ENCODE data around the gene MARCHF6.
"Not testable (repeated sequence)": the region's sequence is repeated elsewhere in the genome, so short reads cannot be mapped to it uniquely, and the experiment has no call there.

MARCHF6 gene, protein sequence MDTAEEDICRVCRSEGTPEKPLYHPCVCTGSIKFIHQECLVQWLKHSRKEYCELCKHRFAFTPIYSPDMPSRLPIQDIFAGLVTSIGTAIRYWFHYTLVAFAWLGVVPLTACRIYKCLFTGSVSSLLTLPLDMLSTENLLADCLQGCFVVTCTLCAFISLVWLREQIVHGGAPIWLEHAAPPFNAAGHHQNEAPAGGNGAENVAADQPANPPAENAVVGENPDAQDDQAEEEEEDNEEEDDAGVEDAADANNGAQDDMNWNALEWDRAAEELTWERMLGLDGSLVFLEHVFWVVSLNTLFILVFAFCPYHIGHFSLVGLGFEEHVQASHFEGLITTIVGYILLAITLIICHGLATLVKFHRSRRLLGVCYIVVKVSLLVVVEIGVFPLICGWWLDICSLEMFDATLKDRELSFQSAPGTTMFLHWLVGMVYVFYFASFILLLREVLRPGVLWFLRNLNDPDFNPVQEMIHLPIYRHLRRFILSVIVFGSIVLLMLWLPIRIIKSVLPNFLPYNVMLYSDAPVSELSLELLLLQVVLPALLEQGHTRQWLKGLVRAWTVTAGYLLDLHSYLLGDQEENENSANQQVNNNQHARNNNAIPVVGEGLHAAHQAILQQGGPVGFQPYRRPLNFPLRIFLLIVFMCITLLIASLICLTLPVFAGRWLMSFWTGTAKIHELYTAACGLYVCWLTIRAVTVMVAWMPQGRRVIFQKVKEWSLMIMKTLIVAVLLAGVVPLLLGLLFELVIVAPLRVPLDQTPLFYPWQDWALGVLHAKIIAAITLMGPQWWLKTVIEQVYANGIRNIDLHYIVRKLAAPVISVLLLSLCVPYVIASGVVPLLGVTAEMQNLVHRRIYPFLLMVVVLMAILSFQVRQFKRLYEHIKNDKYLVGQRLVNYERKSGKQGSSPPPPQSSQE

DNA sequence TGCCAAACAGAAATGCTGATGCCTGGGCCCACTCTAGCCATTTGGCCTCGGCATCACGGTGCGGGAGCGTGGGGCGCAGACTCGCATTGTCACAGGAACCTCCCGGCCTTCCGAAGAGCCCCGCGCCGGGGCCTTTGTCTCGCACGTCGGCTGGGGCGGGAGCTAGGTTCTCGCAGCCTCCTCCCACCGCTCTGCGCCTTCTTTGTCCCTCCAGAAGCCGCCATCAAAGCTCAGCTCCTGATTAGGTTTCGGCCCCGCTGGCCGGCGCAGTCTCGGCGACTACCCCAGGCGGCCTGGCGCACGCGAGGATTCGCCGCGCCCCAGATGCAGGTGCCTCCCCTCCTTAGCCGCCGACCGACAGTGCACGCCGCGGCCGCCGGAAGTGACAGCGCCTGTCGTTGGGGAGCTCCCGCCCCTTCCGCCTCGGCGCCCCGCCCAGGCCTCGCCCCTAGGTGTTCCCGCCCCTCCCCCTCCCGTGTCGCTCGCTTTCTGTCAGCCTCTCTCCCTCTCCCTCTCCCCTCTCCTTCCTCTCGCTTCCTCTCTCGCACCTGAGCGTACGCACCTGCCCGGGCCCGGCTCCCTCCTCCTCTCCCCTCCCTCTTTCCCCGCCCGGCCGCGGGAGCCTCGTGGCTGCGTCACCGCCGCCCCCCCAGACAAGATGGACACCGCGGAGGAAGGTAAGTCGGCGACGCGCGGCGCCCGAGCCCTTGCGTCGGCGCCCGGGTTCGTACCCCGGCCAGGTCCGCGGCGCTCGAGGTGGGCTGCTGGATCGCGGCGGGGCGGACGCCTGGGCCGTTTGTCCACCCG is at the start of gene MARCHF6:
TSS of gene MARCHF6 (plus strand) at position 455 of the 807 bp plus-strand sequence. CDS start at position 659, 204 bp downstream.
- DNase-seq, result peak; percentile 97

DNA sequence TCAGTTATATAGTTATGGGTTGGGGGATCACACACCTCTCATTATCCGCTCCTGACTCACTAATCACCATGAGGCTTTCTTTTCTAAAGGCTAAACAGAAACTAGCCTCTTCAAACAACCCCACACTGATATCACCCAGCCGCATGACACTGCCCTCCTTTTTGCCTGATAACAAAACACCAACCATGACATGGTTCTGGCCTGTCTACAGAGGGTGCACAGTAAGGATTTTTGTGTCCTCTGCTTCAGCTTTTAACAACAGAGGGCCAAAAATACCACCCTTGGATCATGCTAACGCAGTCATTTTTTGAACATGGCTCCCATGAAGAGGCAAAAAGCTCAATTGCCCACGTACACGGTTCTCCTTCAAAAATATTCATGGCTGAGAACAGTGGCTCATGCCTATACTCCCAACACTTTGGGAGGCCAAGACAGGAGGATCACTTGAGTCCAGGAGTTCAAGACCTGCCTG is 49.8 kb upstream of the MARCHF6 start:
- DNase-seq, result no peak

DNA sequence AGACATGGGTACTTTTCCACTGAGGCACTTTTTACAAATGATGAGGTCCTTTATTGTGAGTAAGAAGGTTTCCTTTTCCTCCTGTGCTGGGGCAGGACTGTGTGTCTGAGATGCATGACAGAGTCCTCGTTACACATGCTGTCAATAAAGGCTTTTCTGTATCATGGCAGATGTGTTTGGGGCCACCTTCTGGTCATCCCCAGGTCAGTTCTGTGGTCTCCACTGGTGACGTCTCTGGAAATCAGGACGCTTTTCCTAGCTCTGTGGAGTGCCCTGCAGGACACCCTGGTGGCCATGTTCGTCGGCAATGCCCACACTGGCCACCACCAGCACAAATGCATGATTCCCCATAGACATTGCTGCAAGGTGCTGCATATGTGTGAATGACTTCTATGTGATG is 48.6 kb upstream of the MARCHF6 start:
- DNase-seq, result no peak

DNA sequence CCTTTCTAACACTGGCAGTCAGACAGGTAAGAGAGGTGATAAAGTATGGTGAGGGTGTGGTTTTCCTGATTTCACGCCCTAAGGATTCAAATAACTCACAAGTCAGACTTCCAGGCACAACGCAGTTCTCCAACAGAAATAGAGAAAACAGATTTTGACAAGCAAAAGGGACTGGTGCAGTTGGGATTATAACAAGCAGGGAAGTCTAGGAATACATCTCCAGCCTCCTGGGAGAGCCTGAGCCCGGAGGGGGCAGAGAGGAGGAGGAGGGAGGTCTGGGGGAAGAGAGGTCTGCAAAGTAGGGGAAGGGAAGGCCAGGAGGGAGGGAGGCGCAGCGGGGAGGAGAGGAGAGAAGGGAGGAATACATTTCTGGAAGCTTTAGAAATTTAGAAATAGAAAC is 47.4 kb upstream of the MARCHF6 start:
- no peak for DNase-seq

DNA sequence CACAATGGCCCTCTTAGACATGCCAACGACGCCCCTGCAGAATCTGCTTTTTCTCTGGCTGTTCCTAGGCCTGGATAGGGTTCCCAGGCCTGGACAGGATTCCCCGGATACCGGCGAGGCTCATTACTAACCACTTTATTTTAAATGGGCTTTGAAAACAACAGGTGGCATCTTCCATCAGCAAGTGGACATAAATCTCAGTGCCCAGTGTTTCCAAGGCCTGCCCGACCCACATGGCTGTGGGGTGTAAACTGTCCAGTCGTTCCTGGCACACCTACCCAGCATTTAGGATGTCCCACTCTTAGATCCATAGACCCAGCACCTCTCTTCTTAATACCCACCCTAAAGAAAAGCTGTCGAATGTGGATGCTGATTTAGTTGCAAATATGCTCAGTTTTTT is 46.7 kb upstream of the MARCHF6 start:
- DNase-seq, result no peak

DNA sequence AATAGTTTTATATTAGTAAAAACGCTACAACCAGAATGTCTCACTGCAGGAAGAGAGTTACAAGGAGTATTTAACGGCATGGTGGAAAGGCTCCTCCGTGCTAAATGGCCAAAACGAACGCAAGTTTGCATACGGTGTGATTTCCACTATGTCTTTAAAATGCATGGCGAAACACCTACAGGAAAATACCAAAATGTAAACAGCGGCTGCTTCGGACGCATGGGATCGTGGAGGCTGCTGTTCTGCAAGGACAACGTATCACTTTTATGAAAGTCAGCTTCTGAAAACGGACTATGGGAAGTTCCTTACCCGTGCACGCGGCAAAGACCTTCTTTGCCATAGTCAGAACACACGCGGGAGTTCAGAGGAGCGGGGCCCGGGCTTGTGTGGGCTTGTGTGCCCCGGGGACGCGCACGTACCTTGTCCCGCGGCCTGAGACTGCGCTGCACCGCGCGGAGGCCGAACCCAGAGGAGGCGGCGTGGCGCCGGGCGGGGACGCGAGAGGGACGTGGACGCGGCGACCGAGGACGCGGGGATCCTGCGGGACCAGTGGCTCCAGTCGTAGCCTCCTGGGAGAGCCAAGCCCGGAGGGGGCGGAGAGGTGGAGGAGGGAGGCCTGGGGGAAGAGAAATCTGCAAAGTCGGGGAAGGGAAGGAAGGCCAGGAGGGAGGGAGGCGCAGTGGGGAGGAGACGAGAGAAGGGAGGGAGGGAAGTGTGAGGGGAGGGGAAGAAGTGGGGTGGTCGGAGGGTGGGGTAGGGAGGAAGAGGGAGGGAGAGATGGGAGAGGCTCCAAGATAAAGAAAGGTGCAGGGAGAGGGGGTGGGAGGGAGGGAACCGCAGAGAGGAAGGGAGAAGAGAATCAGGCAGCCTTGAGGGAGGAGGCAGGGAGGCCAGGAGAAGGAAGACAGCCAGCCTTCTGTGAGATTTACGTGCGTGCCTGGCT is 46.0 kb upstream of the MARCHF6 start, which contains the start of gene CMBL:
TSS of gene CMBL (minus strand) at position 697 of the 943 bp plus-strand sequence. CDS start 17,140 bp downstream, outside the sequence.
- peak; percentile 69 for DNase-seq

DNA sequence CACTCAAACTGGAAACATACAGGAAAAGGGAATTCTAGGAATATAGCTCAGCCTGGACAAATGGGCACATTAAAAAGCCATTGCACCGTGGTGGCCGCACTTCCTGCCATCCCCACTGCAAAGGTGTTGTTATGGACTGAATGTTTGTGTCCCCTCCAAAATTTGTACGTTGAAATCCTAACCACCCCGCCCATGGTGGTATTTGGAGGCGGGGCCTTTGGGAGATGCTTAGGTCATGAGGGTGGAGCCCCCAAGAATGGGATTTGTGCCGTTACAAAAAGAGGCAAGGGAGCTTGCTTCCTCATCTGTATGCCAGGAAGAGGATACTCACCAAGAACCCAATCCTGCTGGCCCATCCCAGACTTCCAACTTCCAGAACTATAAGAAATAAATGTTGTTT is 44.7 kb upstream of the MARCHF6 start:
- no peak for DNase-seq

DNA sequence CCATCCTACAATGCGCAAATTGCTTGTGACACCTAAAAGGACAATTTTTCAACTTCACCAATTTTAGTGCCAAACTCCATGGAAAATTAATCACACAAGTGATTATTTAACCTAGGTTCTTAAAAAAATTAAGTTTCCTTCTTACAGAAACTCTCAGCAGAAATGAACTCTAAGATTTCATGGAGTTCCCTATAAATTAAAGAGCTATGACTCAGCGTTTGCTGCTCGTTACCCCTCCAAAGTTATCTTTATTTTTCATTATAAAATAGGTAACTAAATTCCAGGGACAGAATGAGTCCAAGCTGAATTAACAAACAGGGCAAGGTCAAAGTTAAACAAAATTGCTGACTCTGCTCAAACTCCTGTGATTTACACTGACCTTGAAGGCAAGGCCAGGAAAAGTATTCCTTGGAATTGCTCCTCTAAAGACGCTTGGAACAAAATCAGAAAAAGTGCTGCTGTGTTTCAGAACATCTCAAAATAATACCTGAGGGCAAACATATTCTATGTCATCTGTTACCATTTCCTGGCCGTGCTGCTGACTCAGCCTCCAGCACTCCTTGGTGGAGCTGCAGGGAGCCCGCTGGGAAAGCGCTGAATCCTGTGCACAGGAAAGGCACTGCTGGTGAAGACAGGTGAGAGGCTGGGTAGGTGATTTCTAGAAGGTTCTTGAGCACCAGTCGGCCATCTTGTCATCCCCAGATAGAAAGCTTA is 43.3 kb upstream of the MARCHF6 start:
- no peak for DNase-seq

DNA sequence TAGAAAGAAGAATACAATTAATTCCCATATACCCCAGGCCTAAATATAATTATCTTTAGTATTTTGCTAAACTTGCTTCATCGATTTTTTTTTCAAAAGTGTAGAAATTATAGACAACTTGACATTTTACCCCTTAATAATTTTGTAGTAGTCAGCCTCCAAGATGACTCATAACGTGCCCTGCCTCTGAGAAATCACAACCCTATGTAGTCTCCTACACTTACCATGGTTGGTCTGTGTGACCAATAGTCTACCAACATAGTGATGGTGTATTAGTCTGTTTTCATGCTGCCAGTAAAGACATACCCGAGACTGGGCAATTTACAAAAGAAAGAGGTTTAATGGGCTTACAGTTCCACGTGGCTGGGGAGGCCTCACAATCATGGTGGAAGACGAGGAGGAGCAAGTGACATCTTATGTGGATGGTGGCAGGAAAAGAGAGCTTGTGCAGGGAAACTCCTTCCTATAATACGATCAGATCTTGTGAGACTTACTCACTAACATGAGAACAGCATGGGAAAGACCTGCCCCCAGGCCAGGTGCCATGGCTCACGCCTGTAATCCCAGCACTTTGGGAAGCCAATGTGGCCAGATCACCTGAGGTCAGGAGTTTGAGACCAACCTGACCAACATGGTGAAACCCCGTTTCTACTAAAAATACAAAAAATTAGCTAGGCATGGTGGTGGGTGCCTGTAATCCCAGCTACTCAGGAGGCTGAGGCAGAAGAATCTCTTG is 42.5 kb upstream of the MARCHF6 start:
- DNase-seq, result not testable (repeated sequence)

DNA sequence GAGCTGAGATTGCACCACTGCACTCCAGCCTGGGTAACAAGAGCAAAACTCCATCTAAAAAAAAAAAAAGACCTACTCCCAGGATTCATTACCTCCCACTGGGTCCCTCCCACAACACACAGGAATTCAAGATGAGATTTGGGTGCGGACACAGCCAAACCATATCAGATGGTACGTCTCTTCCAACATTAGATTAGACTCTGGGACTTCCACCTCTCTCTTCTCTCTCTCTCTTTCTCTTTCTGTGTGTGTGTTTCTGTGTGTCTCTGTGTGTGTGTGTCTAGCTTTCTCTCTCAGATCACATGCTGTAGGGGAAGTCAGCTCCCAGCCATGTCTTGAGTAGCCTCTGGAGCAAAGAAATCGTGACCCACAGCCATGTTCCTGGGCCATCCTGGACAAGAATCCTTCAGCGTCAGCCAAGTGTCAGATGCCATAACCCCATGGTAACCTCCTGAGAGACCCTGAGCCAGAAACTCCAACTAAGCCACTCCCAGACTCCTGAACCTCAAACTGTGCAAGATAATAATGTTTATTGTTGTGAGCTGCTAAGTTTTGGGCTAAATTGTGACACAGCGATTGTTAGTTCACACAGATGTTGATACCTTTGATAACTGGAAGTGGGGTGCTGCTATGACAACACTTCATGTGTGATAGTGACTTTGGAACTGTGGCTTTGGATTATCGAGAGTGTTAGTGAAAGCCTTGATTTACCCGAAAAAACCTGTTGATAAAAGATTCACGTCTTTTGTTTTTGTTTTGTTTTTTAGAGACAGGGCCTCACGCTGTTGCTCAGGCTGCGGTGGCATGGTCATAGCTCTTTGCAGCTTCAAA is 41.7 kb upstream of the MARCHF6 start:
- no peak for DNase-seq

DNA sequence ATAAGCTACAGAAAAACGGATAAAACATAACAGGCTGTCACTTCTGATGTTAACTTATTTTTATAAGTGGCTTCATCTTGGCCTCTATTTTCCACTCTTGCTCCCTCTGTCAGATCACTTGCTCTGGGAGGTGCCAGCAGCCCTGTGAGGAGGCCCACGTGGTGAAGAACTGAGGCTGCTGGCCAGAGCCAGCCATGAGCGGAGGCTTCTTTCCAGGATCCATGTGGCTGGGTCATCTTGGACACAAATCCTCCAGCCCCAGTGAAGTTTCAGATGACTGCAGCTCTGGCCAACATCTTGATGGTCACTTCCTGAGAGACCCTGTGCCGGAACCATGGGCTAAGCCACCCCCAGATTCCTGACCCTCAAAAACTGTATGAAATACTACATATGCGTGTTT is 38.3 kb upstream of the MARCHF6 start:
- DNase-seq, result no peak

DNA sequence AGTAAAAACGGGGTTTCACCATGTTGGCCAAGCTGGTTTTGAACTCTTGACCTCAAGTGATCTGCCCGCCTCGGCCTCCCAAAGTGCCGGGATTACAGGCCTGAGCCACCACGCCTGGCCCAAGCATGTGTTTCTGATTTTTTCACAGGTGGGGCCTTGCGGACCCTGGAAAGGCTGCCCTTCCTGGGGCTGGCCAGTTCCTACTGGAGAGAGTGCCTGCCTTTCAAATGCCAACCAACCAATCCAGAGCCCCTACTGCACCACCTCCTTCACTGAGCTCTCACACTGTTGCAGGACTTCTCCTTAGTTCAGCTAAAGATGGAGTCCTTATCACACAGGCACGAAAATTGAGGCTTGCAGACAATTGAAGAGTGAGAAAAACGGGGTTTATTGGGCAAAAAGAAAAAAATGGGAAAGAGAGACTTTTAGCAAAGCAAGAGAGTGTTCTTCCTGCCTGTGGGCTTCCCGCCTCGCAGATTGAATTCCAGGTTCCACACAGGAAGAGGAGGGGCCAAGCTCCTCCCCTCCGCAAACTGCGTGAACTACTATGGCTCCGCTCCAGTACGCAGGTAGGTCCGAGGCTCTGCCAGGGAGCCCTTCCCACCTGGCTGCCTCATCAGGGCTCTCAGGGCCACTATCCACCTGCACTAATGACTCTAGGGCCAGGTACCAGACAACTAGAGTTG is 37.5 kb upstream of the MARCHF6 start:
- DNase-seq, result no peak

DNA sequence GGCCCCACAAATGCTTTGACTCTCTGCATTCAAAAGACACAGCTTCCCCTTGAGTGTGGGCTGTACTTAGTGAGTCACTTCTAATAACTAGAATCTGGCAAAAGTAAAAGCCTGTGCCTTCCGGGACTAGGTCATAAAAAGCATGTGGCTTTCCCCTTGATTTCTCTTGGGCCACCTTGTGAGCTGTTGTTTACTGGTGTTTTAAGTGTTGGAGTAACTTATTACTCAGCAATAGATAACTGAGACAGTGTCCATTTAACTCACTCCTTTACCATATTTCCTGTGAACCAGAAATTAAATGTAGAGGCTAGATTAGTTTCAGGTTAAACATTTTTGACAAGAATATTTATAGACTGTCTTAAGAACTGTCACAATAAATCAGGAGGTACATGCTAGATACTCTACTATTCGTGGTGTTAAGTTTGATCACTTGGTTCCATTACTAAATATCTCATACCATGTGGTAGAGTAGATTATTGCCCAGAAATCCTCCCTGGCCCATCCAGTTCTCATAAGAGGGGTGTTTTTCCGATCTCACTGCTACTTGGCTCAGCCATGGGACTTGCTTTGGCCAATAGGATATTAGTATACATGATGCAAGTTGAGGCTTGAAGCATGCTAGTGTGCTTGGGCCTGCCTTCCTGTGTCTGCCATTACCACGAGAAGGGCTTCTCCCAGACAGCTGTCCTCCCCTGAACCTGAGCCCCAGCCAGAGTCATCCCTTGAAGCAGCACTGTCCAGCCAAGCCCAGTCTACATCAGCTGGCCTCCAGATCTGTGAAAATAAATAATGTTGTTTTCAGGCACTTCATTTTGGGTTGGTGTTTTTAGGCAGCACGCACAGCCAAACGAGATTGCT is 35.4 kb upstream of the MARCHF6 start:
- no peak for DNase-seq

DNA sequence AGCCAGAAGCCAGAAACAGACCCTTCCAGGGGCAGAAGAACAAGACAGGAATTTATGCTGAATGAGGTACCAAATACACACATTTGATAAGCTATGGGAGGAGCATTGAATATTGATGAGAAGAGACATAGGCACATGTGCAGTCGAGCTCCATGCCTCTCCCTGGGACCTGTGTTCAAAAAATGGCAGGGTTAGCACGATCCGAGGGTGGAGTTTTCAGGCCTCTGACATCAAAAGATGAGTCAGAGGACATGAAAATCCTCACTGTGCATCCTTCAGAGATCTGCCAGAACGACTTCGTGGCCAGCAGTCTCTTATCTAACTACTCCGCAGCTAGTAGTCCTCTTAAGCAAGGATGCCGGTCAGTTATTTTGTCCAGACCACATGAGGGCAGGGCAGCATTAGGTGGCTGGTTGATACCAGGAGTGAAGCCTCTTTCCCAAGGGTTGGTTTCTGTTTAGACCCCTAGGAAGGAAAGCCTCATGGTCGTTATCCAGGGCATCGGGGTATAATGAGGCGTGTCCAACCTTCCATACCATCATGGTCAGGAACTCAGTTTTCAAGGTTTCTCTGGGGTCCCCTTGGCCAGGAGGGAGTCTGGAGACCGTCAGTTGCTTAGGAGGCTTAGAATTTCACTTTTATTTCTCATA is 34.2 kb upstream of the MARCHF6 start:
- no peak for DNase-seq

DNA sequence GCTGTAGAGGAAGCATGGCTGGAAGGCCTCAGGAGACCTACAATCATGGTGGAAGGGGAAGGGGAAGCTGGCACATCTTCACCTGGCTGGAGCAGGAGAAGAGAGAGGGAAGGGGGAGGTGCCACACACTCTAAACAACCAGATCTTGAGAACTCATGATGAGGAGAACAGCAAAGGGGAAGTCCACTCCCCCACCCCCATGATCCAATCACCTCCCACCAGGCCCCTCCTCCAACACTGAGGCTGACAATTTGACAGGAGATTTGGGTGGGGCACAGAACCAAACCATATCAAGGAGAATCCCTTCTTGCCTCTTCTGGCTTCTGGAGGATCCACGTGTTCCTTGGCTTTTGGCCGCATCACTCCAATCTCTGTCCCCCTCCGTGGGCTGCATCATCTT is 32.7 kb upstream of the MARCHF6 start:
- DNase-seq, result no peak

DNA sequence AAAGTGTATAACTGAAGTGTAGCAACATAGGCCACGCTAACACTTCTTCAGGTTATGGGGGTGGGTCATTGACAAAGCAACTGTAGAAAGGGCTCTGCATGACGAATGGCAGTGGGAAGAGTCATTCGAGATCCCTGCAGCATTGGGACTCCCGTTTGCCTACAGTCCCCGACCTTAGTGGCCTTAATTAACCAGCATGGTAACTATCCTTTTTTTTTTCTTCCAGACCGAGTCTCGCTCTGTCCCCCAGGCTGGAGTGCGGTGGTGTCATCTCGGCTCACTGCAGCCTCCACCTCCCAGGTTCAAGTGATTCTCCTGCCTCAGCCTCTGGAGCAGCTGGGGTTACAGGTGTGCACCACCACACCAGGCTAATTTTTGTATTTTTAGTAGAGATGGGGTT is 31.6 kb upstream of the MARCHF6 start:
- no peak for DNase-seq
